GM19240 (cell line): ENCODE results near the gene GCDH.
A peak's percentile ranks its signal among the peaks of the same experiment; 100 is the strongest.
"Not testable (repeated sequence)": the region's sequence is repeated elsewhere in the genome, so short reads cannot be mapped to it uniquely, and the experiment has no call there.

Experiments
- DNase-seq: peaks from one replicate; pipeline ENCODE4 v3.0.0; 2011; ENCODE audit warnings: low spot score; ENCODE audit not compliant: insufficient read length

The GCDH gene

DNA sequence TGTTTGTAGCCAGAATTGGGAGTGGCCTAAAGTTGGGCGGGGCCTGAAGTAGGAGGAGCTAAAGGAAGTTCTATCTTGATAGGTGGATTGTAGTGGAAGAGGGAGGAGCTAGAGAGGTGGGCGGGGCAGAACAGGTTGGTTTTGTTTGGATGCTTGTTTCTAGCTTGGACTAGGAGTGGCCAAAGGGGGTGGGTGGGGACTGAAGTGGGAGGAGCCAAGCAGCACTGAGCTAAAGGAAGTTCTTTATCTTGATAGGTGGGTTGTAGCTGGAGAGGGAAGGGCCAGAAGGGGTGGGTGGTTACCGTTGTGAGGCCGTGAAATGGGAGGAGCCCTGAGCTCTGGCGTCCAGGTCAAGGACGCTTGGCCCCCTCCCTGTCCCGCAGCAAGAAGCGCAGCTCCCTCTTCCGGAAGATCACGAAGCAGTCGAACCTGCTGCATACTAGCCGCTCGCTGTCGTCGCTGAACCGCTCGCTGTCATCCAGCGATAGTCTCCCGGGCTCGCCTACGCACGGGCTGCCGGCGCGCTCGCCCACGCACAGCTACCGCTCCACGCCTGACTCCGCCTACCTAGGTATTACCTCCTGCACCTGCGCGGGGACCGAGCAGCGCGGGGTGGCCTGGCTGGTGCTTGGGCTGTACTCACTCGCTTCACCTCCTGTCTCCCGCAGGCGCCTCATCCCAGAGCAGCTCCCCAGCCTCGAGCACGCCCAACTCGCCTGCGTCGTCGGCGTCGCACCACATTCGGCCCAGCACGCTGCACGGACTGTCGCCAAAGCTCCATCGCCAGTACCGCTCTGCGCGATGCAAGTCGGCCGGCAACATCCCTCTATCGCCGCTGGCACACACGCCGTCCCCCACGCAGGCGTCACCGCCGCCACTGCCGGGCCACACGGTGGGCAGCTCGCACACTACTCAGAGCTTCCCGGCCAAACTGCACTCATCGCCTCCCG lies 17.7 kb upstream of the GCDH start:
- no peak for DNase-seq

DNA sequence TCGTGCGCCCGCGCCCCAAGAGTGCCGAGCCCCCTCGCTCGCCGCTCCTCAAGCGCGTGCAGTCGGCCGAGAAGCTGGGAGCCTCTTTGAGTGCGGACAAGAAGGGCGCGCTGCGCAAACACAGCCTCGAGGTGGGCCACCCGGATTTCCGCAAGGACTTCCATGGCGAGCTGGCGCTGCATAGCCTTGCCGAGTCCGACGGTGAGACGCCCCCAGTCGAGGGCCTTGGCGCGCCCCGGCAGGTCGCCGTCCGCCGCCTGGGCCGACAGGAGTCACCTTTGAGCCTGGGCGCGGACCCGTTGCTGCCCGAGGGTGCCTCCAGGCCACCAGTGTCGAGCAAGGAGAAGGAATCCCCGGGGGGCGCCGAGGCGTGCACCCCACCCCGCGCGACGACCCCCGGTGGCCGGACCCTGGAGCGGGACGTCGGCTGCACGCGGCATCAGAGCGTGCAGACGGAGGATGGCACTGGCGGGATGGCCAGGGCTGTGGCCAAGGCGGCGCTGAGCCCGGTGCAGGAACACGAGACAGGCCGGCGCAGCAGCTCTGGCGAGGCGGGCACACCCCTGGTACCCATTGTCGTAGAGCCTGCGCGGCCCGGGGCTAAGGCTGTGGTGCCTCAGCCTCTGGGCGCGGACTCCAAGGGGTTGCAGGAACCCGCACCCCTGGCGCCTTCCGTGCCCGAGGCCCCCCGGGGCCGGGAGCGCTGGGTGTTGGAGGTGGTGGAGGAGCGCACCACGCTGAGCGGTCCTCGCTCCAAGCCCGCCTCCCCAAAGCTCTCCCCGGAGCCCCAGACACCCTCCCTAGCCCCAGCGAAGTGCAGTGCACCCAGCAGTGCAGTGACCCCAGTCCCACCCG lies 16.8 kb upstream of the GCDH start:
- no peak for DNase-seq

GRCh38 chr19:12875086-12875485 lies 15.9 kb upstream of the GCDH start:
- no peak for DNase-seq

DNA sequence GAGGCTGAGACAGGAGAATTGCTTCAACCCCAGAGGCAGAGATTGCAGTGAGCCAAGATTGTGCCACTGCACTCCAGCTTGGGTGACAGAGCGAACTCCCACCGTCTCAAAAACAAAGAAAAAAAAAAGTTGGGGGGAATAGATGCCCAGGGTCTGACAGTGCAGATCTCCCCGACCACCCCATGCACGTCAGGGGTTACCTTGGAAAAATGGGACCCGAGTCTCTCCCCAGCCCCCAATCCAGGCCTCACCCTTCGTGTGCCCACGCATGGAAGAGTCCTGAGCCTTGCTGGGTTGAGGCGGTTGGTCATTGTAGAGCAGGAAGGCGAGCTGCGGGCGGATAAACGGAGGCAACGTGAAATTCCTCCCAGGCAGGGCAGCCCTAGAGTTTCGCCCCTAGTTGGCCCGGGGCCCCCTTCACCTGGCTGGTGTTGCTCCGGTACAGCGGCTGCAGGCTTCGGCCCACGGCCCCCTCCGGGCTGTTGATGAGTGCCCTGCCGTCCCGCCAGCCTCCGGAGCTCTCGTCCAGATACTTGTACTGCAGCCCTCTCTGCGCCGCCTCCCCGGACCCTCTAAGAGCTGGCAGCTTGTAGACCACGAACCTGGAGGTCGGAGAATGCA lies 10.3 kb upstream of the GCDH start:
- DNase-seq, result no peak

GRCh38 chr19:12881172-12881808 lies 9.7 kb upstream of the GCDH start, which contains the start of gene DNASE2:
DNASE2 (minus strand) TSS chr19:12881449; CDS start chr19:12881375, 74 bp downstream.
- peak; percentile 100 for DNase-seq

- DNase-seq, result no peak
Observed at GRCh38 chr19:12882589-12882988, 8.4 kb upstream of the GCDH start.

GRCh38 chr19:12884202-12884601 lies 6.8 kb upstream of the GCDH start:
- DNase-seq, result no peak

DNA sequence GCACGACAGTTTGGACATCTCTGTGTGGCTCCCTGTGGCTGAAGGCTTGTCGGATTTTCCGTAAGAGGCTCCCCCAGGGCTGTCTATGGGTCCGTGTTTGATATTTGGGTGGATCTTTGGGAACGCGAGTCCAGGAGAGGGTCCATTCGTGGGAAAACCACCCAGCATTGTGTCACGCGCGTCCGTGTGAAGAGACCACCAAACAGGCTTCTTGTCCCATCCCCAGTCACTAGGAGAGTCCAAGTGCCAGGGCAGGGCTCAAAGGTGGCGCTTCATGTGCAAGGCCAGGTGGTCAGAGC lies 6.4 kb upstream of the GCDH start:
- no peak for DNase-seq

DNA sequence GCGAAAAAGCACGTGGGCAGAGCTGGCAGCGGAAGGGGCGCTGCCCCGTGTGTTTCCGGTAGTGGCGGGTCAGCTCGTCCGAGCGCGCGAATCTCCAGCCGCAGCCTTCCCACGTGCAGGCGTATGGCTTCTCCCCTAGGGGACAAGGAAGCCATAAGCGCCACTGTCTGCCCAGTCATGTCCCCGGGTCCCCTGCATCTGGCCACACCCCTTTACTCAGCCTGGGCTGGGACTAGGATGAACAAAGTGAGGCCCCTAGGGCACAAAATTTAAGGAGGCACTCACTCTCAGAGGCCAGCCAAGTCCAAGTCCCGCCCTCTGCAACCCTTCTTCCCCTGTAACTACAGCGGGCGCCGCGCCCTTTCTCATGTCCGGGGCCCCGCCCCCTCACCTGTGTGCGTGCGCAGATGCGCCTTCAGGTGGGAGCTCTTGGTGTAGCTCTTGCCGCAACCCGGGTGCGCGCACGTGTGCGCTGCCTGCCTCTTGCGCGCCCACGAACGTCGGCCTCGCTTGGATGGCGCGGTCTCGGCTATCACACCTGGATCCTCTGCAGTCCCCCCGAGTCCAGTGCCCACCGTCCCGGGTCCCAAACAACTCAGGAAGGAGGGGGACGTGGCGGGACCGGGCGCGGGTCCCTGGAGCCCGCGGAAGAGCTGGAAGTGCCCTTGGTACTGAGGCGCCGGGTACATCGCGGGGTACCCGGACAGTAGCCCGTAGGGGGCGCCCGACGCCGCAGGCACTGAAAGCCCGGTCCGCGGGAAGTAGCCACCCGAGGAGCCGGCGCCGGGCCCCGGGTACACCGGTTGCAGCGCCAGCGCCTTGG lies 5.8 kb upstream of the GCDH start:
- no peak for DNase-seq

GRCh38 chr19:12885749-12886650 lies 5.0 kb upstream of the GCDH start:
- DNase-seq, result no peak

DNA sequence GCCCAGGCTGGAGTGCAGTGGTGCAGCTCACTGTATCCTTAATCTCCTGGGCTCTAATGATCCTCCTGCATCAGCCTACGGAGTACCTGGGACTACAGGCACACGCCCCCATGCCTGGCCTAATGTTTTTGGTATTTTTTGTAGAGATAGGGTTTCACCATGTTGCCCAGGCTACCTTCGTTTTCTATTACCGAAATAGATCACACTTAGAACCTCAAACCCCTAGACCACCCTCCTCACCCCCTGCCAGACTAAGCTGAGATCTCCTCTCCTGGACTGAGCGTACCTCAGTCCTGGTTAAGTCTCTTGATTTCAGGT lies 4.3 kb upstream of the GCDH start:
- no peak for DNase-seq

- DNase-seq, result no peak
Observed at GRCh38 chr19:12886969-12887747, 3.8 kb upstream of the GCDH start, which contains the start of gene KLF1. KLF1 (minus strand) TSS chr19:12887201; CDS start chr19:12887140, 61 bp downstream.

GRCh38 chr19:12888006-12888603 lies 2.9 kb upstream of the GCDH start:
- DNase-seq, result no peak

- not testable (repeated sequence) for DNase-seq
Observed at GRCh38 chr19:12890299-12890786, 617 bp upstream of the GCDH start.

DNA sequence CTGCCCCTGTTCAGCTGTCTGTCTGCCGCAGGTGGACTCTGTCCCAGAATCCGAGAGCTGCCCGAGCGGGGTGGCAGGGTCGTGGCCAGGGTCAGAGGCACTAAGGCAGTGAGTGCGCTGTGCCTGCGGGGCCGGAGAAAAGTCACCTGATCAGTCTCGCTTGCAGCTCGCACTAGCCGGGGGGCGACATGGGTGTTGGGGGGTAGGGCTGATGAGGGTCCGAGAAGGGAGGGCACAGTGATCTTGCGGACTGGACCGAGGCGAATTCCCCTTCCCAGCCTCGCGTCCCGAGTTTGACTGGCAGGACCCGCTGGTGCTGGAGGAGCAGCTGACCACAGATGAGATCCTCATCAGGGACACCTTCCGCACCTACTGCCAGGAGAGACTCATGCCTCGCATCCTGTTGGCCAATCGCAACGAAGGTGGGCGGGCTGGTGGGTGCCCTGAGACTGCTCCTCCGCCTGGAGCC lies 627 bp downstream of the GCDH start:
- DNase-seq, result no peak

DNA sequence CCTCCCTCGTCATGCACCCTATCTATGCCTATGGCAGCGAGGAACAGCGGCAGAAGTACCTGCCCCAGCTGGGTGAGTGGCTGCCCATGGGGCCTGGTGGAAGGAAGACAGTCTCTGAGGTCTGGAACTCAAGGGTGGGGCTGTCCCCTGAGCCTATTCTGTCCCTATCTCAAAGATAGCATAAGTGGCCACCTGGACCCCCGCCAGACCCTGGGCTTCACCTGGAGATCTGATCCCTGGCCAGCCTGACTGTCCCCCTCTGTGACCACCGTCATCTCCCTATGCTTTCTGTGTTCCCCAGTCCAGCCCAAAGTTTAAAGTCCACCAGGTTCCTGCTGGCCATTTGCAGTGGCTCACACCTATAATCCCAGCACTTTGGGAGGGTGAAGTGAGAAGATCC lies 2.6 kb downstream of the GCDH start:
- DNase-seq, result no peak

GRCh38 chr19:12896460-12896859 lies 5.5 kb downstream of the GCDH start:
- no peak for DNase-seq

DNA sequence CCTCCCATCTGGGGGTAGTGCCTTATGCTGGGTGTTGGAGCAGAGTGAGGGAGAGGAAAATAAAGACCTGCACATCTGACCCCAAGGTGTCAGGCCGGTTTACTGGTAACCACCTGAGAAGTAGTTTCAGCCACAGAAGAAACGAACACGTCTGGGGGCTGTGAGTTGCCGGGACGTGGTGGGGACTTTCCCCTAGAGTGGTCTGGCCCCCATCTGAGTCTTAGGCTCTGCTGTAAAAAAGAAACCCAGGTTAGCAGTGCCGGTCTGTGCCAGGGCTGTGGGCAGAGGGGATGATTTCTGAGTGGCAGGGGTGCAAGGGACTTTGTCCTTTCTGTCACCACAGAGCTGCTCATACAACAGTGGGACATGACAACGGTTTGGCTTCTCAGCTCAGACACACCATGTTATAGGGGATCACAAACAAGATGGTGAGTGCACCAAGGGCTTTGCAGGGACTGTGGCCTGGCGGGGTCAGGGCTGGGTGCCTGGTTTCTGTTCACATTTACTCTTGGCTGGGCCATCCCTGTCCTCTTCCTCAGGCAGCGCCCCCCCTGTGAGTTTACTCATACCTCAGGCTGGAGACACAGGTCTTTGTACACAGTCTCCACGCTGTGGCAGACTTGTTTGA lies 9.0 kb downstream of the GCDH start:
- DNase-seq, result peak; percentile 81
